T-helper 9 cell (primary cell): ENCODE measurements around the gene PTPRE.

Experiments used
- DNase-seq: peaks from one replicate; pipeline ENCODE4 v3.0.0-alpha.2; 2020

PTPRE gene

DNA sequence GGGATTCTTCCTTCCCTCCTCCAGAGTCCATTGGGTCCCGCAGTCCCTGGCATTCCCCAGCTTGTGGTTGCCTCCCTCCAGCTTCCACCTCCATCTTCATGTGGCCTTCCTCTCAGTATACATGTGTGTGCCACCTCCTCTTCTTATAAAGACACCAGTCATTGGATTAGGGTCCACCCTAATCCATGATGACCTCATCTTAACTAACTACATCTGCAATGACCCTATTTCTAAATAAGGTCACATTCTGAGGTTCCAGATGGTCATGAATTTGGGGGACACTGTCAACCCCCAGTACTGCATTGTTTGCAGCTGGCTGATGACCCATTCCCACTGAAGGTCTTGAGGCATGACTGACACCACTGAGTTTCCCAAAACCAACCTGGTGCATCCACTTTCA, 99.0 kb downstream of the PTPRE start:
- no peak for DNase-seq

DNA sequence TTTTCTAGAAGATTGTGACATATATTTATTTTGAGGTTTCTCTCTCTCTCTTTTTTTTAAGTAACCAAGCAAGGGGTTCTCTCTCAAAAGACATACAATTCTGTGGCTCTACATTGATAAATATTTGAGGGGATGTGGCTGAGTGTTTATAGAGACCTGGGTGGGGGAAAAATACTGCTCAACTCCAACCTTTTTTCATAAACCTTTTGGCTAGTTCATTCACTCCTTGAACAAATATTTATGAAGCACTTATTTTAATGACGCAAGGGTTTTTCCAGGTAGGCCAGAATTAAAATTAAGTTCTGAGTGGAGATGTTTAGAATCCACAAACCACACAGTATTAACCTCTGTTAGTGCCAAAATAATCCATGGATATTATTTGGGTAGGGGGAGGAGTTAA, 100.2 kb downstream of the PTPRE start:
- DNase-seq, result no peak

DNA sequence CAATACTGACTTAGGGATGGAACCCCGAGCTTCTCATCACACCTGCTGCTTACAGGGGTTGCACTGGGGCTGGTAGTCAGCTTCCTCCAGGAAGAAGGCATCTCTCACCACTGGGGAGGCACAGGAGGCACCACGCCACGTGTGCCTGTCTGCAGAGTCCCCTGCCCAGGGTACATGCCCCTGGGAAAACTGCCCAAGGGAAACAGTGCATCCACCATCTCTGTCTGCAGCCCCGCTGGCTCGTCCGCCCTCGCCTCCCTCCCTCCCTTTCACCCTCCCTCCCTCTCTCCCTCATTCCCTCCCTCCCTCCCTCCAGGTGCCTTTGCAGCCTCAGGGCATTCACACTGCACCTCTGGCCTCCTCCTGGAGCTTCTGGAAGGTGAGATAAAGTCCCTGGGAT, 101.1 kb downstream of the PTPRE start:
- DNase-seq, result no peak

- no peak for DNase-seq
Measured at GRCh38 chr10:128008521-128009250, 101.8 kb downstream of the PTPRE start.

GRCh38 chr10:128009372-128010126, 102.6 kb downstream of the PTPRE start:
- no peak for DNase-seq

DNA sequence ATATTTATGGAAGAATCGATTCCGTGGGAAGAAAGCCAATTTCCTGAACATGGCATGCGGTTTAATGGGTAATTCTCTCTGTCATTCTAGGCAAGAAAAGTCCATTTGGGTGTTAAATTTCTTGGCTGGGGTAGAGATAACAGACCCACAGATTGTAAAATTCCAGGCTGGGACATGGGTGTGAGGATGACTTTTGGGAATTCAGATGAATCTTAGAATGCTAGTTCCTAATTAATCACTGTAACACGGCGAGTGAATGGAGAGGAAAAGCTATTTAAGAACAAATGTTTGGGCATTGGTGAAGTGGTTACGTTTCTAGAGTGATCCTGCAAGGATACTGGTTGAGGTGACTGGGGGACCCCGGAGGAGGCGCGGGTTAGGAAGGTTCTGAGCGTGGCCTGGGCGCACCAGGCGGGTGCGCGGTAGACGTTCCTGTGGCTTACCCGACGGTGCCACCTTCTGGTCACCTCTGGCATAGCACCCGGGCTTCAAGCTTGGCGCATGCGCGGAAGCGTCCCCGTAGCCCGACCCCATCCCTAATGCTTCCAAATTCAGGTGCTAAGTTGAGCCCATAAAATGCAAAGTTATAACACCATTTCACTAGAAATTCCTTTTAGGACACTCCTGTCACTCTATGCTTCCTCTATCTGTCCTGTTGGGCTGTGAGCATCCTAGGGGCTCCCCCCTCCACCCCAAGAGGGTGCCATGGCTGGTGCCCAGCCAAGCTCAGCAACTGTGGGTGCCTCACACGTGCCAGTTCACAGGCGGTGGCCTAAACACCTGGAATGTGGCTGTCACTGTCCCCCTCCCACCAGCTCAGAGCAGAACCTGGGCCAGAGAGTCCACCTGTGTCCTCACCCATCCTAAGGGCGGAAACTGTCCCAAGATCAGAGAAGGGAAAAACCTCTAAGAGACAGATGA, 104.4 kb downstream of the PTPRE start:
- peak; percentile 88 for DNase-seq

DNA sequence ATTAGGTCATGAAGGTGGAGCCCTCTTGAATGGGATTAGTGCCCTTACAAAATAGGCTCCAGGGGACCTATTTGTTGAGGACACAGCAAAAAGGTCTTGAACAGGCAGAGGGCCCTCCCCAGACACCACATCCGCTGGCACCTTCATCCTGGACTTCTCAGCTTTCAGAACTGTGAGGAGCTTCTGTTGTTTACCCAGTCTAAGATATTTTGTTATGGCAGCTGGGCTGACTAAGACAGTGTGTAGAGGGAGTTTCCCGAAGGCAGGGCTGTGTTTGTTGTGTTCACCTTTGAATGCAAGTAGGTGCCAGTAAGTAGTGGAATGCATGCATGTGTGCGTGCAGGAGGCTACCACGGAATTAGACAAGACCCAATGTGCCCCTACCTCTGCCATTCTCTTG, 106.7 kb downstream of the PTPRE start:
- DNase-seq, result no peak

GRCh38 chr10:128014236-128014635, 107.3 kb downstream of the PTPRE start:
- DNase-seq, result no peak

- DNase-seq, result no peak
Measured at GRCh38 chr10:128016423-128017060, 109.6 kb downstream of the PTPRE start.

- DNase-seq, result no peak
Measured at GRCh38 chr10:128017822-128018221, 110.9 kb downstream of the PTPRE start.

- no peak for DNase-seq
Measured at GRCh38 chr10:128018236-128018635, 111.3 kb downstream of the PTPRE start.

GRCh38 chr10:128018691-128019090, 111.8 kb downstream of the PTPRE start:
- no peak for DNase-seq

DNA sequence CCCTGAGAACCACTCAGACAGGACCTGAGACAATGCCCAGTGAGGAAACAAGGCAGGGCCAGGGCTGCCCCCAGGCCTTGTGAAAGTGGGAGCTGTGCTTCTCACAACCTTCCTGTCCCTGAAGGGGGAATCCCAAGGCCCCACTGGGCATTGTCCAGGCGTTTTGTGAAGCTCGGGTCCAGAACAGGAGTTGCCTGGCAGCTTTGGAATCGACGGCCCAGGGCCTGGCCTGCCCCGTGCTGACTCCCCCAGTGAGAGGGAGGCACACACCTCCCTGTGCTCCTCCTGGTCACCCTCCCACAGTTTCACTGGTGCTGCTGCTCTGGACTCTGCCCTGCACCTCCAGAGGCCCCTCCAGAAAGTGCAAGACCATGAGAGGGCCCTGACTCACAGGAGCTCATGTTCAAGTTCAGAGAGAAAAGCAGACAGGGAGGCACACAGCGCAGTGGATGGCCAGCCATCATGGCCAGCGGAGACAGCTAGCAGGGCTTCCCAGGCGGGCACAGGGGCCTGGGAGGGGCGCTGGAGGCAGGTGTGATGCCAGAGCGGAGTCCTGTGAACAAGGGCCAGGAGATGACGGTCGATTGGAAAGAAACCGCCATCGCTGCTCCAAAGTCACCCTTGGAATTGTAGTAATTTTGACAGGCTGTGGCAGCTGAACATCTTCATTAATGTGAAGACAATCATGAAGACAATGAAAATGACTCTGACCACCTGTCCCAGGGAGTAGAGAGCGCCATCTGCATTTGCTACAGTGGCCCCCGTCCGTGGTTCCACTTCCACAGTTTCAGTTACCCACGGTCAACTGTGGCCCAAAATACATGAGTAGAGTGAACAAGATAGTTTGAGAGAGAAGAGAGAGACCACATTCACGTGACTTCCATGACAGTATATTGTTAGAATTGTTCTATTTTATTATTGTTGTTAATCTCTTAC, 115.6 kb downstream of the PTPRE start:
- no peak for DNase-seq

- no peak for DNase-seq
Measured at GRCh38 chr10:128024426-128024825, 117.5 kb downstream of the PTPRE start.

- DNase-seq, result no peak
Measured at GRCh38 chr10:128025437-128025836, 118.5 kb downstream of the PTPRE start.

GRCh38 chr10:128025951-128026350, 119.0 kb downstream of the PTPRE start:
- DNase-seq, result no peak

DNA sequence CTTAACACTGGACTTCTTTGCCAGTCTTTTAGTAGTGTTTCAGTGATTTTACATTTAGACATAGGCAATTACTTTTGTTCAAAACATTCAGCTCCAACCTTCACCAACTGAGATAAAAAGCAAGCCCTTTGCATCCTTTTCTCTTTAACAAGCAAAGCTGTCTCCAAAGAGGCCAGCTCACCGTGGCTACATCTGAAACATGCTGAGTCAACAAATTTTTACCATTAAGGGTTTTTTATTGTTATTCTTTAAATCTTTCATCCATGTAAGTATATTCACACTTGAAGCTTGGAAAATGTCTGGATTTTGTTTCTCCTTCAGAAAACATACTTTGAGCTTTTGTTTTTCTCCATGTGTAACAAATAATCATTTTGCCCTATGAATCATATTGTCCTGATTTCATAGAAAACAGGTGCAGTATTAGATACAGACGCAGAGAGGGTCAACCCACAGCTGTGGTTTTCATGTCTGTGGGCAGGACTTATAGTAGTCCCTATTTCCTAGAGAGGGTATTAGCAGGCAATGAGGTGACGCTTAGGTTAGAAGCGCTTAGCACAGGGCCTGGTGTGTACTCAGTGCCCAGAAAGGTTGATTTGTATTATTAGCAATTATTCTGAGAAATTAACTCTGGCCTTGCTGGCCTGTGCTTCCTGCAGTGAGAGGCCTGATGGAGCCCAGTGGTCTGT, 119.9 kb downstream of the PTPRE start:
- DNase-seq, result no peak

DNA sequence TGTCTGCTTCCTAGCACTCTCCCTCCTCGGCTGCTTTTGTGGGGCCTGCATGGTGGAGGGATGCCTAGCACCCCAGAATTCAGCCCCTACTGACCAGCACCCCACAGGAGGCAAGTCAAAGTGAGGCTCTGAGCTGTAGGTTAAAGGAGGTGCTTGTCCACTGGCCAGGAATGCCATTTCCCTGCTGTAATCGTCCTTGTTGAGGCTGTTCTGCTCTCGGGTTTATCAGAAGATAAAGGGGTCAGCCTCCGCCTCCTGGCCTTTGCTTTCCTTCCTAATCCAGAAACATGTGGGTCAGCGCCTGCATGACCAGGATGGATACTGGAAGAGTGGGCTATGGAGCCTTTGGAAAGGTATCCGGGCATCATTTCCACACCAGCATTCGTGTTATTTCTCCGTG, 120.4 kb downstream of the PTPRE start:
- no peak for DNase-seq

- DNase-seq, result no peak
Measured at GRCh38 chr10:128027822-128028507, 121.1 kb downstream of the PTPRE start.

GRCh38 chr10:128028508-128029289, 121.8 kb downstream of the PTPRE start:
- DNase-seq, result no peak
